ENCODE results near the gene VTI1A. TPM values are rescaled to one million over a fixed set of nuclear protein-coding genes. Genes with fewer than 3 reads are reported as not detected.
A peak's percentile ranks its signal among the peaks of the same experiment; 100 is the strongest.

VTI1A gene
- total and polyA plus RNA-seq, 2 of the 13 experiments (the other 11 are each of a cell fraction or from before 2014, with no cell fraction given) = 11.7 to 32.7 TPM

- no peak for TF ChIP-seq IRX3 (CRISPR knock-in tag; IDR thresholded peaks at IDR 0.05; ENCODE audit: borderline replicate concordance, low read depth)
- TF ChIP-seq ZNF749 (CRISPR knock-in tag; IDR thresholded peaks at IDR 0.05; ENCODE audit: borderline replicate concordance) = no peak
- peak; percentile 94 for TF ChIP-seq FOXP4 (CRISPR knock-in tag; IDR thresholded peaks at IDR 0.05)
- TF ChIP-seq HNF4A (CRISPR knock-in tag; IDR thresholded peaks at IDR 0.05) = peak; percentile 64
- peak; percentile 71 for TF ChIP-seq GATAD1 (CRISPR knock-in tag; IDR thresholded peaks at IDR 0.05)
- peak; percentile 77; the same call in 1 of the 2 replicates for TF ChIP-seq IRF2 (CRISPR knock-in tag; IDR thresholded peaks at IDR 0.05)
- no peak for TF ChIP-seq HOXA9 (CRISPR knock-in tag; IDR thresholded peaks at IDR 0.05; ENCODE audit: borderline replicate concordance)
- peak; percentile 40; the same call in 1 of the 2 replicates for TF ChIP-seq NR2F2 (IDR thresholded peaks at IDR 0.05; ENCODE audit: borderline replicate concordance, low read depth)
- peak; percentile 60; the same call in 1 of the 2 replicates for TF ChIP-seq THRA (CRISPR knock-in tag; IDR thresholded peaks at IDR 0.05; ENCODE audit: borderline replicate concordance)
These were observed 196.7 kb downstream of the VTI1A start (continued) for GRCh38 chr10:112643600-112644264.

- in situ Hi-C loops (cut with HindIII; ENCODE audit: extremely low pct_ligation_motif_present, low pct_unique_long_range_greater_than_20kb) (no loop called here), intact Hi-C loops (cut with micrococcal nuclease; ENCODE audit: unreplicated experiment) (no loop called here)
- Histone ChIP-seq H3K36me3 (replicated peaks in 1 of 2; ENCODE audit: control insufficient read depth in 1 of 2, insufficient read depth in 2 of 2, low read length in 2 of 2) (no peaks in the 10 kb centered on the region), H3K4me3 (replicated peaks in 1 of 3; ENCODE audit: insufficient read depth in 1 of 3, low read depth in 2 of 3, low read length in 3 of 3) (no peak overlapping the region), H3K27me3 (ENCODE audit: control insufficient read depth in 1 of 2, insufficient read depth in 2 of 2, low read length in 2 of 2) (no peaks in the 10 kb centered on the region), H3K4me1 (ENCODE audit: insufficient read depth, low read length) (peaks cover 23% of the 10 kb centered on the region), H3K9me3 (ENCODE audit: low read length) (no peaks in the 10 kb centered on the region), H4K20me1 (ENCODE audit: insufficient read depth, low read length) (no peaks in the 10 kb centered on the region), H3K4me2 (ENCODE audit: low read depth, low read length) (no peak overlapping the region), H3K79me2 (ENCODE audit: insufficient read depth, low read length) (no peaks in the 10 kb centered on the region), H2AFZ (ENCODE audit: low read length) (no peak overlapping the region), H3K27ac (ENCODE audit: extremely low read length, insufficient read depth, low read length) (peak overlapping the region; percentile 13), H3K9ac (ENCODE audit: insufficient read depth, low read depth, low read length) (no peak overlapping the region)
- FAIRE-seq (no peak), ATAC-seq (no peak), DNase-seq (ENCODE audit: low spot score) (no peak)
- no TSS peak for BruUV-seq (replicated peaks)
- ChIA-PET POLR2A (interaction anchor here (1.5 kb wide), 1 partner anchor 13 kb away, joined by 5 read pairs; no protein-coding TSS in a partner anchor), CTCF (ENCODE audit: low intra/inter-chr PET ratio, low total read pairs) (no interaction called here)
- WGBS (ENCODE audit: low lambda C conversion rate) = 98% methylated on average over 2 of the region's 2 CpGs
- no peak for TF ChIP-seq HOXA7 (CRISPR knock-in tag; IDR thresholded peaks at IDR 0.05)
- no peak for TF ChIP-seq KLF13 (CRISPR knock-in tag; IDR thresholded peaks at IDR 0.05)
- no peak for TF ChIP-seq TMF1 (CRISPR knock-in tag; IDR thresholded peaks at IDR 0.05; ENCODE audit: low read depth)
- no peak for TF ChIP-seq CHD2 (IDR thresholded peaks at IDR 0.05; ENCODE audit: low read depth, low read length)
- TF ChIP-seq ZNF766 (CRISPR knock-in tag; IDR thresholded peaks at IDR 0.05; ENCODE audit: borderline replicate concordance) = no peak
- TF ChIP-seq ZC3H4 (CRISPR knock-in tag; IDR thresholded peaks at IDR 0.05; ENCODE audit: borderline replicate concordance) = no peak
- no peak for TF ChIP-seq ZKSCAN1 (IDR thresholded peaks at IDR 0.05; ENCODE audit: low read length)
- no peak for TF ChIP-seq RFXAP (CRISPR knock-in tag; IDR thresholded peaks at IDR 0.05; ENCODE audit: borderline replicate concordance)
- no peak for TF ChIP-seq MXD1 (CRISPR knock-in tag; IDR thresholded peaks at IDR 0.05)
- TF ChIP-seq NR3C1 (CRISPR knock-in tag; IDR thresholded peaks at IDR 0.05) = no peak
- no peak for TF ChIP-seq ESRRA (CRISPR knock-in tag; IDR thresholded peaks at IDR 0.05; ENCODE audit: low read depth)
These were observed 197.2 kb downstream of the VTI1A start for GRCh38 chr10:112644265-112644645.

All from HepG2 (cell line).